Measurements from ENCODE around the gene VOPP1. TPM values are rescaled to one million over a fixed set of nuclear protein-coding genes. Genes with fewer than 3 reads are reported as not detected.

VOPP1 gene
- total and polyA plus RNA-seq, 2 donors (not counting 3 experiments of a cell fraction or from before 2014, with no cell fraction given) = 85.6 to 154 TPM

Other genes with a start within 250 kb of the VOPP1 start
- 19.2 and 19.6 TPM in 2 replicates for gene LANCL2, start 207.2 kb downstream of the VOPP1 start, total RNA-seq
- 18.8 and 25.3 TPM in 2 replicates for gene LANCL2, start 207.2 kb downstream of the VOPP1 start, polyA plus RNA-seq